GM18951 (cell line): ENCODE measurements around the gene NSG2.

Experiments used
- POLR2A ChIP-seq: IDR thresholded peaks from 4 replicates; pipeline ENCODE4 v1.6.1; 2011; ENCODE audit warnings: mild to moderate bottlenecking; ENCODE audit not compliant: insufficient read length, insufficient read depth; ENCODE audit errors: extremely low read depth
- in situ Hi-C: fragments of 300-500 bp; cut with MboI; formaldehyde crosslinking; loops from one replicate; pipeline ENCODE4 v1.12.0; 2022; ENCODE audit warnings: low sequenced_read_pairs, mixed read lengths, inconsistent platforms; ENCODE audit not compliant: unreplicated experiment

Gene NSG2

DNA sequence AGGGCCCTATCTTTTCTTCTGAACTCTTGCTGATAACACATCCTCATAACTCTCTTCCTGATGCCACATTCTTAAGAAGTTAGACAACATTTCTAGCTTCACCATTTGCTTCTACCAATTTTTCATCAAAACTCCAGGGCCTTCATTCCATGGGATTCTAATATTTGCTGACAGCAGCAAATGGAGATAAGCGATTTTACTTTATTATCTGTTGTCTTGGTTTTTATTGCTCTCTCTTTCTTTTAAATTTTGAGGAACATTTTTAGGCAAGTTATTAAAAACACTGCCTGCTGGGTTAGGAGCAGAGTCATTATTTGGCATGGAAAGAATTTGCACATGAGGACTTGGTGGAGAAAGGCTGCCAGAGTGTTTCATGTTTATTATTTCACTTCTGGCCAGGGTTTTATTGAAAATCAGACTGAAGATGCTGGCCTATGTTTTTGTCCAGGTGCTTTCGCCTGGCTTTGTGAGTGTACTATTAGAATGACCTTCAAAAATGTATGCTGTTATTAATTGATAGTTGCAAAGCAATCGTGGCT is 27.7 kb downstream of the NSG2 start:
- in situ Hi-C loops = no loop called here
- no peak for TF ChIP-seq POLR2A

DNA sequence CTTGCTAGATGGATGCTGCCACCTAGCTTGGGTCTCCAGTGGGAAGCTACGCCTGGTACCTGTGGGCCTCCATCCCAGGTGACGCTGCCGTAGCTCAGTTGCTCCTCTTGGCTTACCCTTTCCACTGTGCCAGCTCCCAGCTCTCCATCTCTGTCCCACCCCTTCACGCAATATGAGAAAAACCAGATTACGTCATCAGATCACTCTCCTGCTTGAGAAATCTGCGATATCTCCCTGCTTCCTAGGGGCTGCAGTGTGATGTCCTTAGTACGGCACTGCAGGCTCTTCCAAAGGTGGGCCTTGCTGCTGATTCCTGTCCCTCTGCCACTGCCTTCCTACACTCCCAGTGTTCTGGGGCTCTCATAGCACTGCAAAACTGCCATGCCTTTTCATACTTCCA is 28.9 kb downstream of the NSG2 start:
- TF ChIP-seq POLR2A = no peak

DNA sequence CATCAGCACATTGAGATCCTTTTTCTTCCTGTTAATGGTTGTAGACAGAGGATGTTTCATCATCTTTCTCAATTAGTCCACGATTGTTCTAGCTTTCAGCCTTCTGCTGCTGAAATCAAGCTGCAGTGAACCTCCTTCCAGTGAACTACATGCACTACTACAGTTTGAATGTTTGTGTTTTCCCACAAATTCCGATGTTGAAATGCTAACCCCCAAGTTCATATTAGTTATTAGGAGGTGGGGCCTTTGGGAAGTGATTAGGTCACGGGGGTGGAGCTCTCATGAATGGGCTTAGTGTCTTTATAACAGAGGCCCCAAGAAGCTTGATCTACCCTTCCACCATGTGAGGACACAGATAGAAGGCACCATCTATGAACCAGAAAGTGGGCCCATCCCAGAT is 32.9 kb downstream of the NSG2 start:
- in situ Hi-C loops = no loop called here
- TF ChIP-seq POLR2A = no peak

More for the DNA sequence above, 28.9 kb downstream of the NSG2 start:
- in situ Hi-C loops = no loop called here

DNA sequence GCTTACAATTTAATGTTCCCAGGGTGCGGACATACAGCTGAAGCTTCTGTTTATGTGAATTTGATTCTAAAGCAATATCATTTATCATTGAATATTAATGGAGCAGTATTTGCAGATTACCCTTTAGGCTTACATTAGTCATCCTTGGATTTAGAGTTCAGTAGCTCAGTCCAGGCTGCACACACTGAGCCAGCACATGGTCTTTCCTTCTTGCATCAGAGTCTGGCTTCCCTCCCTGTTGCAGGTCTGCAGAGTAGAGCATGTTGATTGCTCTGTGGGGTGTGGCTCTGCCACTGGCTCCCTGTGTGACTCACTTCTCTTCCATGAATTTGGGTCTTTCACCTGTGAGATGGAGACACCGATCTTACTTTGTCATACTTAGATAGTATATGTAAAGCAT is 36.8 kb downstream of the NSG2 start:
- TF ChIP-seq POLR2A = no peak
- in situ Hi-C loops = no loop called here

DNA sequence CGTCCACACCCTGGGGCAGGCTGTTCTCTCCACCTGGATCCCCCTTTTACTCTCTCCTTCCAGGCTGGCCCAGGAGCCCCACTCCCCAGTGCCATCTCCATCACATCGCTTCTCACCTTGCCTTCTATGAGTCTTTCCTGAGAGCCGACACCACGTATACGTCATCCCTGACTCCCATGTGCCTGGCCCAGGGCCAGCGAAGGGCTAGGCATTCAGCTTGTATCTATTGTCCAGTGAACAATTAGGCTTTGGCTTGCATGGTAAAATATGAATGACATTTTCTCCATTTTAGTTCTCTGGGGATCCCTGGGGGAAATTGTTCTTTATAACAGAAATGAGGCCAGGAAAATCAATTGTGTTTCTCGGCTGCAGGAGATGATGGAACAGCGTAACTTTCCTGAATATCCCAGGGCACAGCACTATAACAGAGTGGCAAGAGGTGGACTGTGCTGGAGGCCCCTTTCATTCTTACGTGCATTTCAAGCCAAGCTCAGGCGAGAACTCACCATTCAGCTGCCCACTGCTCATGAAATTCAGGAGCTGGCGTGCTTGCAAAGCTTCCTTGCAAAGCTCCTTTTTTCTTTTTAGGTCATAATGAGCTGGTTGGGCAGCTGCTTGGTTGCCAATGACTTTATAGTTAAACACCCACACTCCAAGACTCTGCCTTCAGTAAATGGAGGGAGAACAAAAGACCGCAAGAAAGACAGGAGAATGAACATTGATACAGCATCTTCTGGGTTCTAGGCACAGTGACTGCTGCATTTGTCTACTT is 37.7 kb downstream of the NSG2 start:
- in situ Hi-C loops = no loop called here

DNA sequence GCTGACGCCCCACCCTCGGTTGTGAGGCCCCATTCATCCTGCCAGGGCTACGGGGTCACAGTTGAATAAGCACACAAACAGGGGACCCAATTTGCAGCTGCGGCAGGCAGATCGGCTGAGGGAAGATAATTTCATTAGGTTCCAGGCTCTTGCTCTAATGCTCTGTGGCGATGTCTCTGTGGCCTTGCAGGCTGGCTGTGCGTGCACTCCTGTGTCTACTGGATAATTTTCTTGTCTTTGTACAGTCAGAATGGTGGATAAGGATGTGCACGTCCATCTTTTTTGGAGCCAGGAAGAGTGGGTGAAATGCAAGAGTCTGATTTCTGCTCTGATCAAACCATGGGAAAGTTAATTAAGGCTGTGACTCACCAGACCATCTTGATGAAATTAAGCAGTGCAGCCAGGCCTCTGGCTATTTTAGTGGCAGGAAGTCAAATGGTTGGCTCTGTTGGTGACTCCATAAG is 39.2 kb downstream of the NSG2 start:
- in situ Hi-C loops = no loop called here
- TF ChIP-seq POLR2A = no peak

More for the DNA sequence above, 37.7 kb downstream of the NSG2 start:
- no peak for TF ChIP-seq POLR2A

DNA sequence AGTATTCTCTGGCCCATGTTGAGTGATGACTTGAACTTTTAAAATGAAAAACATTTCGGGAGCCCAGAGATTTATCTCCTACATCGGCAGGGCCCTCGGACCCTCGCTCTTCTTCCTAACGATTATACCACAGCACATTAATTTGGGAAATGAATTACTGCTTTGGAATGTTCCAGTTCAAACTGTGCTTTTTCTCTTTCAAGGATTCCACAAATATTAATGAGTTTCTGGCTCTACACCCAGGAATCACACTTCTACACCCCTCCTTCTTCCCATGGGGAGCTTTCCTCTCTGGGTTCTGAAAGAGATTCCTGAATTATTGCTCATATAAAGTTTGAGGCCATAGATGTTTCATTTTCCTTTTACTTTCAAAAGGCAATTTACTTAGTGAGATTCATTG is 41.2 kb downstream of the NSG2 start:
- in situ Hi-C loops = no loop called here
- TF ChIP-seq POLR2A = no peak

DNA sequence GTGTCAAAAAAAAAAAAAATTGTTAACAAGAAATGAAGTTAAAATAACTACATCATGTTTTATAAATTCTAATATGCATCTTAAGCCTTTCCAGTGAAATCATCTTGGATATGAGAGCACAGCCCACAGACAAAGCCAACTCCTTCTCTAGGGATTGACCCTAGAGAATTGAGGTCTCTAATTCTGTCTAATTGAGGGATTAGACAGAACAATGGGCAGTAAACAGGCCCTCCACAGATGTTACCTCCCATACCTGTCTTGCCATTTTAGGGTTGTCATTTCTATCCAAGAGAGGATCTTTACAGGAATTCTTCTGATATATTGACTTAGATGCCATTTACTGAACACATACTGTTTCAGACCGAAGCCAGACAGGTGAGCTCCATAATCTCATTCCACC is 42.3 kb downstream of the NSG2 start:
- in situ Hi-C loops = no loop called here
- no peak for TF ChIP-seq POLR2A

DNA sequence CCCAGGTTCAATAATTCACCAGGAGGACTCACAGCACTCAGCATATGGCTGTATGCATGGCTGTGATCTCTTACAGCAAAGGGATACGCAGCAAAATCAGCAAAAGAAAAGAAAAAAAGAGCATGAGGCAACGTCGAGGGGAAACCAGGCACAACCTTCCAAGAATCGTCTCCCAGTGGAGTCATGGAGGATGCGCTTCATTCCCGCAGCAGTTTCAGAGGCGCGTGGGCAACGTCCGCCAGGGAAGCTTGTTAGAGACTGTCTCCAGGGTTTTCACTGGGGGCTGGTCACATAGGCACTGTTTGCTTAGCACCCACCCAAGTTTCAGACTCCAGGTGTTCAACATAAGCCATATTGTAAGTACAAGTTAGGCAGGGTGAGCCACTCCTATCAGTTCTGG is 44.6 kb downstream of the NSG2 start:
- in situ Hi-C loops = no loop called here

DNA sequence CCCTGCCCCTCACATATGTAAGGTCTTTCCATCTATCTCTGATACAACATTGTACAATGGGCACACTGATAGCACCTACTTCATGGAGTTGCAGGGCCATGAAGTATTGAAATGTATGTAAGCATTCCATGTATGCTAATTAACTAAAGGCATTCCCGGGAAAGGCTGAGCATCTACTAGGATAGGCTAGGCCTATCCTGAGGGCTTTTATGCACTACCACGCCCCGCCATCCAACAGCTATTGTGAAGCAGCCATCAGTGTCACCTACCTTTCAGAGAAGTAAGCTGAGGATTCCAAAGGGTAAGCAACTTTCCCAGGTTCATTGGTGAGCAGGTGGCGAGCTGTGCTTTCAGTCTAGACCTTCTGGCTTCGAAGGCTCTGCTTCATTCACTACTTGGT is 47.6 kb downstream of the NSG2 start:
- TF ChIP-seq POLR2A = no peak
- in situ Hi-C loops = no loop called here

More for the DNA sequence above, 44.6 kb downstream of the NSG2 start:
- TF ChIP-seq POLR2A = no peak

DNA sequence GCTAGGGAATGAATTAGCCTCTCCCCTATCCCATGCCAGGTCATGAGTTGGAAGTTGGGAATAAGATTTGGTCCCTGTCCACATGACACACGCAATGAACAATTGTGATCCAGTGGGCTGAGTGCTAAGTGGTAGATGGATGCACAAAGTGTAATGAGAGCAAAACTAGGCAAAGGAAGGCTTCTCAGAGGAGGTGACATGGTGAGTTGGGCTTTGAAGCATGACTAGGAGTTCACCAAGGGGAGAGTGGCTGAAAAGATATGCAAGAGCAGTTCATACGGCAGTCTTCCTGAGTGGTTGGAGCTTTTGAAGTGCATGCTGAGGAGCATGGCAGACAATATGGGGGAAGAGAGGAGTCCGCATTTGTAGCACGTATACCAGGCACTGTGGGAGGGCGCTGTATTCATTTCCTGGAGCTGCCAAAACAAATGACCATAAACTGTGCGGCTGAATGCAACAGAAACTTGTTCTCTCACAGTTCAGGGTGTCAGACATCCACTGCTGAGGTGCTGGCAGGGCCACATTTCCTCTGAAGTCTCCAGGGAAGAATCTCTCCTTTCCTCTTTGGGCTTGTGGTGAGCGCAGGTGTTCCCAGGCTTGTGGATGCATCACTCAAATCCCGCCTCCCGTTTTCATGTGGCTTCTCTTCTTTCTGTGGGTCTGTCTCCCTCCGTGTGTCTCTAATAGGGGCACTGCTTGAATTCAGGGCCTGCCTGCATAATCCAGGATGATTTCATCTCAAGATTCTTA is 49.5 kb downstream of the NSG2 start:
- no peak for TF ChIP-seq POLR2A
- in situ Hi-C loops = no loop called here

DNA sequence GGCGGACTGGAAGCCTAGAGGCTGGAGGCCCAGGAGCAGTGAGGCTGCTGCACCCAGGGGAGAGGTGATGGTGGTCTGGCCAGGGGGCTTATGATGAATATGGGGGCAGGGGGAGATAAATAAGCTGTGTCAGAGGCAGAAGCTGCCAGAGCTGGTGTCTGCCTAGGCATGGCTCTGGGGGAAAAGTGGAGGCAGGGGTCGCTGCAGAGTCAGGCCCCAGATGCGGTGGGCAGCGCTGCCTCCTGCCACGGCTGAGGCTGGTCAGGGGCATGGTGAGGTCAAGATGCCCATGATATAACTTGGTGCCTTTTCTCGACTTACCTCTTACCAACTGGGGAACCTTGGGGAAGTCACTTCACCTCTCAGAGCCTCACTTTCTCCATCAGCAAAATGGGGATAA is 51.1 kb downstream of the NSG2 start:
- in situ Hi-C loops = no loop called here
- TF ChIP-seq POLR2A = no peak

DNA sequence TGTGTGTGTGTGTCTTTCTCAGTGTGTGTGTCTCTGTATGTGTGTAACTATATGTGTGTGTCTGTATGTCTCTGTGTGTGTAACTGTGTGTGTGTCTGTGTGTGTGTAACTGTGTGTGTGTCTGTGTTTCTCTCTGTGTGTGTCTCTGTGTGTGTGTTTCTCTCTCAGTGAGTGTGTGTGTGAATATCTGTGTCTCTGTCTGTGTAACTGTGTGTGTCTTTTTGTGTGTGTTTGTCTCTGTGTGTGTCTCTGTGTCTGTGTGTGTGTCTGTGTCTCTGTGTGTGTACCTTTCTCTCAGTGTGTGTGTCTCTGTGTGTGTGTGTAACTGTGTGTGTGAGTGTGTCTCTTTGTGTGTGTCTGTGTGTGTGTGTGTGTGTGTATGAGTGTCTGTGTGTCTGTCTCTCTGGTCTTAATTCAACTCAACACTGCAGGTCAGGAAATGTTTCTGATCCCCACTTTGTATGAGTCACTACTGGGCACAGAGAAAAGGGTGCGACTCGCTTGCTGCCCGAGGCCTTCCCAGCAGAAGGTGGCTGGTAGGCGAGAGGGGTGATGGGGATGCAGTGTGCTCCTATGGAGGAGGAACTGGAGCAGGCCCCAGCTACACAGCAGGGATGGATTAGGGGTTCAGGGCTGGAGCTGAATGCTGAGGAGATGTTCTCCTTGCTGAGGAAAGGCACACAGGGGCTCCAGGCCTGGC is 52.1 kb downstream of the NSG2 start:
- in situ Hi-C loops = no loop called here
- TF ChIP-seq POLR2A = no peak
